Measurements from ENCODE around the gene HIGD2A. TPM values are rescaled to one million over a fixed set of nuclear protein-coding genes. Genes with fewer than 3 reads are reported as not detected.

HIGD2A gene
- total RNA-seq, 2 donors from 2014 or later: 101 to 102 TPM

GRCh38 chr5:176396330-176396729 is 7.8 kb downstream of the HIGD2A start:
- no peak for DNase-seq
- peak overlapping the region; percentile 48 for H3K27ac Mint-ChIP-seq
- H3K27ac ChIP-seq (ENCODE audit: low read depth, low read length): no peak overlapping the region
- no peaks in the 10 kb centered on the region for H3K9me3 ChIP-seq (ENCODE audit: control insufficient read depth, low read length)
- peaks cover 19% of the 10 kb centered on the region for H3K36me3 Mint-ChIP-seq (ENCODE audit: low read depth)
- no peak overlapping the region for H3K4me3 ChIP-seq (ENCODE audit: low read length)
- 78 to 92% methylated on average over 5 to 6 of the region's 6 CpGs for WGBS, 2 experiments (ENCODE audit: insufficient coverage in 1 of 2, insufficient read length in 1 of 2)
- no peaks in the 10 kb centered on the region for H3K4me1 Mint-ChIP-seq
- no peaks in the 10 kb centered on the region for H3K4me1 ChIP-seq (ENCODE audit: control insufficient read depth, insufficient read depth, low read length)
- H3K36me3 ChIP-seq (ENCODE audit: control insufficient read depth, insufficient read depth, low read length): peaks cover 39% of the 10 kb centered on the region
- H3K9ac ChIP-seq (ENCODE audit: extremely low read depth, low read length, poor library complexity, severe bottlenecking): no peak overlapping the region
- no peaks in the 10 kb centered on the region for H3K9me3 Mint-ChIP-seq
- H3K27me3 ChIP-seq (ENCODE audit: control insufficient read depth, insufficient read depth, low read length, poor library complexity, severe bottlenecking): no peaks in the 10 kb centered on the region
- no peak for TF ChIP-seq CTCF (conservative IDR thresholded peaks at IDR 0.05)
- no peaks in the 10 kb centered on the region for H3K27me3 Mint-ChIP-seq (ENCODE audit: insufficient read depth)
- H3K4me3 Mint-ChIP-seq: no peak overlapping the region

GRCh38 chr5:176397736-176398420 is 9.3 kb downstream of the HIGD2A start:
- TF ChIP-seq CTCF (conservative IDR thresholded peaks at IDR 0.05): no peak
- Histone ChIP-seq H3K27ac (ENCODE audit: low read depth, low read length) (no peak overlapping the region), H3K9me3 (ENCODE audit: control insufficient read depth, low read length) (no peaks in the 10 kb centered on the region), H3K36me3 (ENCODE audit: control insufficient read depth, insufficient read depth, low read length) (peaks cover 24% of the 10 kb centered on the region), H3K4me1 (ENCODE audit: control insufficient read depth, insufficient read depth, low read length) (no peaks in the 10 kb centered on the region), H3K4me3 (ENCODE audit: low read length) (no peak overlapping the region), H3K9ac (ENCODE audit: extremely low read depth, low read length, poor library complexity, severe bottlenecking) (no peak overlapping the region), H3K27me3 (ENCODE audit: control insufficient read depth, insufficient read depth, low read length, poor library complexity, severe bottlenecking) (no peaks in the 10 kb centered on the region)
- peaks cover 14% of the 10 kb centered on the region for H3K36me3 Mint-ChIP-seq (ENCODE audit: low read depth)
- no peak overlapping the region for H3K4me3 Mint-ChIP-seq
- peak; percentile 38 for DNase-seq
- no peaks in the 10 kb centered on the region for H3K27me3 Mint-ChIP-seq (ENCODE audit: insufficient read depth)
- no peaks in the 10 kb centered on the region for H3K4me1 Mint-ChIP-seq
- no peaks in the 10 kb centered on the region for H3K9me3 Mint-ChIP-seq
- H3K27ac Mint-ChIP-seq: no peak overlapping the region
- WGBS, 2 experiments (ENCODE audit: insufficient coverage in 1 of 2, insufficient read length in 1 of 2): 92% methylated on average over 10 to 18 of the region's 18 CpGs

- H3K9ac ChIP-seq (ENCODE audit: extremely low read depth, low read length, poor library complexity, severe bottlenecking): no peak overlapping the region
- peaks cover 30% of the 10 kb centered on the region for H3K36me3 ChIP-seq (ENCODE audit: control insufficient read depth, insufficient read depth, low read length)
- no peak overlapping the region for H3K4me3 ChIP-seq (ENCODE audit: low read length)
- H3K4me1 Mint-ChIP-seq: peaks cover 2% of the 10 kb centered on the region
- H3K4me3 Mint-ChIP-seq: no peak overlapping the region
- WGBS, 2 experiments (ENCODE audit: insufficient coverage in 1 of 2, insufficient read length in 1 of 2): 93 to 98% methylated on average over 13 to 17 of the region's 17 CpGs
- TF ChIP-seq CTCF (conservative IDR thresholded peaks at IDR 0.05): no peak
- no peaks in the 10 kb centered on the region for H3K27me3 Mint-ChIP-seq (ENCODE audit: insufficient read depth)
- no peaks in the 10 kb centered on the region for H3K9me3 ChIP-seq (ENCODE audit: control insufficient read depth, low read length)
- no peak overlapping the region for H3K27ac Mint-ChIP-seq
- no peaks in the 10 kb centered on the region for H3K4me1 ChIP-seq (ENCODE audit: control insufficient read depth, insufficient read depth, low read length)
- no peak overlapping the region for H3K27ac ChIP-seq (ENCODE audit: low read depth, low read length)
- no peak for DNase-seq
- no peaks in the 10 kb centered on the region for H3K27me3 ChIP-seq (ENCODE audit: control insufficient read depth, insufficient read depth, low read length, poor library complexity, severe bottlenecking)
- peaks cover 13% of the 10 kb centered on the region for H3K36me3 Mint-ChIP-seq (ENCODE audit: low read depth)
- H3K9me3 Mint-ChIP-seq: no peaks in the 10 kb centered on the region
Observed at GRCh38 chr5:176400382-176401156, 12.0 kb downstream of the HIGD2A start.
